Measurements from ENCODE around the gene SGK1.

The SGK1 gene

DNA sequence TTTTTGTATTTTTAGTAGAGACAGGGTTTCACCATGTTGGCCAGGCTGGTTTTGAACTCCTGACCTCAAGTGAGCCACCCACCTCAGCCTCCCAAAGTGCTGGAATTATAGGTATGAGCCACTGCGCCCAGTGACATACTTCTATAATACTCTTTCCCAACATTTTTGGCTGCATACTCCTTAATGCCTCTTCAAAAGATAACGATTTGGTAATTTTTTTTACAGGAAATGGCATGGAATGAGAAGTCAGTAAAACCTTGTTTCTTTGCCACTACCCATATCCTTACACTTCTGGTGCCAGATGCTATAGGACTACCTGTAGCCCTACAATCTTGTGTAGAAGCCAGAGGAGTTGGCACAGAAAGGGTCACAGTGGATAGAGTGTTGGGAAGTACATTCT is 41.4 kb upstream of the SGK1 start:
- Histone ChIP-seq H3K9me3 (ENCODE audit: control insufficient read depth, insufficient read depth, low read depth, low read length) (no peaks in the 10 kb centered on the region), H3K27ac (ENCODE audit: extremely low read depth, low read depth, low read length) (no peak overlapping the region), H3K36me3 (ENCODE audit: control insufficient read depth in 2 of 2, insufficient read depth in 1 of 2, low read length in 2 of 2) (no peaks in the 10 kb centered on the region), H3K4me3 (ENCODE audit: low read depth, low read length) (no peak overlapping the region), H3K4me1 (ENCODE audit: control insufficient read depth, insufficient read depth, low read length) (no peaks in the 10 kb centered on the region)
- TF ChIP-seq GLIS2 (tag by site-specific recombination; IDR thresholded peaks at IDR 0.05) = no peak
- TF ChIP-seq, protein P1, sequence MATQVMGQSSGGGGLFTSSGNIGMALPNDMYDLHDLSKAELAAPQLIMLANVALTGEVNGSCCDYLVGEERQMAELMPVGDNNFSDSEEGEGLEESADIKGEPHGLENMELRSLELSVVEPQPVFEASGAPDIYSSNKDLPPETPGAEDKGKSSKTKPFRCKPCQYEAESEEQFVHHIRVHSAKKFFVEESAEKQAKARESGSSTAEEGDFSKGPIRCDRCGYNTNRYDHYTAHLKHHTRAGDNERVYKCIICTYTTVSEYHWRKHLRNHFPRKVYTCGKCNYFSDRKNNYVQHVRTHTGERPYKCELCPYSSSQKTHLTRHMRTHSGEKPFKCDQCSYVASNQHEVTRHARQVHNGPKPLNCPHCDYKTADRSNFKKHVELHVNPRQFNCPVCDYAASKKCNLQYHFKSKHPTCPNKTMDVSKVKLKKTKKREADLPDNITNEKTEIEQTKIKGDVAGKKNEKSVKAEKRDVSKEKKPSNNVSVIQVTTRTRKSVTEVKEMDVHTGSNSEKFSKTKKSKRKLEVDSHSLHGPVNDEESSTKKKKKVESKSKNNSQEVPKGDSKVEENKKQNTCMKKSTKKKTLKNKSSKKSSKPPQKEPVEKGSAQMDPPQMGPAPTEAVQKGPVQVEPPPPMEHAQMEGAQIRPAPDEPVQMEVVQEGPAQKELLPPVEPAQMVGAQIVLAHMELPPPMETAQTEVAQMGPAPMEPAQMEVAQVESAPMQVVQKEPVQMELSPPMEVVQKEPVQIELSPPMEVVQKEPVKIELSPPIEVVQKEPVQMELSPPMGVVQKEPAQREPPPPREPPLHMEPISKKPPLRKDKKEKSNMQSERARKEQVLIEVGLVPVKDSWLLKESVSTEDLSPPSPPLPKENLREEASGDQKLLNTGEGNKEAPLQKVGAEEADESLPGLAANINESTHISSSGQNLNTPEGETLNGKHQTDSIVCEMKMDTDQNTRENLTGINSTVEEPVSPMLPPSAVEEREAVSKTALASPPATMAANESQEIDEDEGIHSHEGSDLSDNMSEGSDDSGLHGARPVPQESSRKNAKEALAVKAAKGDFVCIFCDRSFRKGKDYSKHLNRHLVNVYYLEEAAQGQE (tag by site-specific recombination; IDR thresholded peaks at IDR 0.05) = no peak
- no peak for TF ChIP-seq MEIS1 (CRISPR knock-in tag; IDR thresholded peaks at IDR 0.05; ENCODE audit: borderline replicate concordance)
- TF ChIP-seq ZNF530 (tag by site-specific recombination; IDR thresholded peaks at IDR 0.05; ENCODE audit: low read depth) = no peak
- no peak for TF ChIP-seq ZNF501 (tag by site-specific recombination; IDR thresholded peaks at IDR 0.05)
- no peak for TF ChIP-seq ZNF624 (tag by site-specific recombination; IDR thresholded peaks at IDR 0.05)
- TF ChIP-seq ZNF37A (tag by site-specific recombination; IDR thresholded peaks at IDR 0.05) = no peak
- TF ChIP-seq ZNF610 (tag by site-specific recombination; IDR thresholded peaks at IDR 0.05; ENCODE audit: borderline replicate concordance) = no peak
- TF ChIP-seq, protein P2, sequence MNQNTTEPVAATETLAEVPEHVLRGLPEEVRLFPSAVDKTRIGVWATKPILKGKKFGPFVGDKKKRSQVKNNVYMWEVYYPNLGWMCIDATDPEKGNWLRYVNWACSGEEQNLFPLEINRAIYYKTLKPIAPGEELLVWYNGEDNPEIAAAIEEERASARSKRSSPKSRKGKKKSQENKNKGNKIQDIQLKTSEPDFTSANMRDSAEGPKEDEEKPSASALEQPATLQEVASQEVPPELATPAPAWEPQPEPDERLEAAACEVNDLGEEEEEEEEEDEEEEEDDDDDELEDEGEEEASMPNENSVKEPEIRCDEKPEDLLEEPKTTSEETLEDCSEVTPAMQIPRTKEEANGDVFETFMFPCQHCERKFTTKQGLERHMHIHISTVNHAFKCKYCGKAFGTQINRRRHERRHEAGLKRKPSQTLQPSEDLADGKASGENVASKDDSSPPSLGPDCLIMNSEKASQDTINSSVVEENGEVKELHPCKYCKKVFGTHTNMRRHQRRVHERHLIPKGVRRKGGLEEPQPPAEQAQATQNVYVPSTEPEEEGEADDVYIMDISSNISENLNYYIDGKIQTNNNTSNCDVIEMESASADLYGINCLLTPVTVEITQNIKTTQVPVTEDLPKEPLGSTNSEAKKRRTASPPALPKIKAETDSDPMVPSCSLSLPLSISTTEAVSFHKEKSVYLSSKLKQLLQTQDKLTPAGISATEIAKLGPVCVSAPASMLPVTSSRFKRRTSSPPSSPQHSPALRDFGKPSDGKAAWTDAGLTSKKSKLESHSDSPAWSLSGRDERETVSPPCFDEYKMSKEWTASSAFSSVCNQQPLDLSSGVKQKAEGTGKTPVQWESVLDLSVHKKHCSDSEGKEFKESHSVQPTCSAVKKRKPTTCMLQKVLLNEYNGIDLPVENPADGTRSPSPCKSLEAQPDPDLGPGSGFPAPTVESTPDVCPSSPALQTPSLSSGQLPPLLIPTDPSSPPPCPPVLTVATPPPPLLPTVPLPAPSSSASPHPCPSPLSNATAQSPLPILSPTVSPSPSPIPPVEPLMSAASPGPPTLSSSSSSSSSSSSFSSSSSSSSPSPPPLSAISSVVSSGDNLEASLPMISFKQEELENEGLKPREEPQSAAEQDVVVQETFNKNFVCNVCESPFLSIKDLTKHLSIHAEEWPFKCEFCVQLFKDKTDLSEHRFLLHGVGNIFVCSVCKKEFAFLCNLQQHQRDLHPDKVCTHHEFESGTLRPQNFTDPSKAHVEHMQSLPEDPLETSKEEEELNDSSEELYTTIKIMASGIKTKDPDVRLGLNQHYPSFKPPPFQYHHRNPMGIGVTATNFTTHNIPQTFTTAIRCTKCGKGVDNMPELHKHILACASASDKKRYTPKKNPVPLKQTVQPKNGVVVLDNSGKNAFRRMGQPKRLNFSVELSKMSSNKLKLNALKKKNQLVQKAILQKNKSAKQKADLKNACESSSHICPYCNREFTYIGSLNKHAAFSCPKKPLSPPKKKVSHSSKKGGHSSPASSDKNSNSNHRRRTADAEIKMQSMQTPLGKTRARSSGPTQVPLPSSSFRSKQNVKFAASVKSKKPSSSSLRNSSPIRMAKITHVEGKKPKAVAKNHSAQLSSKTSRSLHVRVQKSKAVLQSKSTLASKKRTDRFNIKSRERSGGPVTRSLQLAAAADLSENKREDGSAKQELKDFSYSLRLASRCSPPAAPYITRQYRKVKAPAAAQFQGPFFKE (tag by site-specific recombination; IDR thresholded peaks at IDR 0.05; ENCODE audit: borderline replicate concordance) = no peak
- TF ChIP-seq MYNN (tag by site-specific recombination; IDR thresholded peaks at IDR 0.05; ENCODE audit: borderline replicate concordance) = no peak
- no peak for TF ChIP-seq ZNF621 (tag by site-specific recombination; IDR thresholded peaks at IDR 0.05)
- no peak for TF ChIP-seq IKZF3 (tag by site-specific recombination; IDR thresholded peaks at IDR 0.05)
- ChIA-PET CTCF (no interaction called here), POLR2A (no interaction called here)

DNA sequence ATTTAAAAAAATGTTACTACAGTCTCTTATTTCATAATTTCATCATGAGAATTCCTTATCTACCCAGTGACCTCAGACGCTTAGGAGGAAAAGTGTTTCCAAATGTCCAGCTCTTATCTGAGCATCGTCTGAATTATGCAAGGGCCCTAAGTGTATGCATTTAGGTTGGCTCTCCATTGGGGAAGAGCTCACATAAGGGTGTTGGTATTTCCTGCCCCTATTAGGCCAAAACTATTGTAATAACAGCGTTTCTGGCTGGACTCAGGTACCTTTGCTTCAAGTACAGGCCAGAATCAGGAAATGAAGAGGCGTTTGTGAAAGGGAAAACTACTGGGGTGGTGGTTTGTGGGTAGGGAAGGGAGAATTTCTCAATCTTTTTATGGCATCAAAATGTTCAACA is 40.4 kb upstream of the SGK1 start:
- Histone ChIP-seq H3K9me3 (ENCODE audit: control insufficient read depth, insufficient read depth, low read depth, low read length) (no peaks in the 10 kb centered on the region), H3K36me3 (ENCODE audit: control insufficient read depth in 2 of 2, insufficient read depth in 1 of 2, low read length in 2 of 2) (no peaks in the 10 kb centered on the region), H3K27ac (ENCODE audit: extremely low read depth, low read depth, low read length) (no peak overlapping the region), H3K4me1 (ENCODE audit: control insufficient read depth, insufficient read depth, low read length) (no peaks in the 10 kb centered on the region), H3K4me3 (ENCODE audit: low read depth, low read length) (no peak overlapping the region)
- POLR2A ChIA-PET = no interaction called here
- CTCF ChIA-PET = no interaction called here
- TF ChIP-seq, protein P3, sequence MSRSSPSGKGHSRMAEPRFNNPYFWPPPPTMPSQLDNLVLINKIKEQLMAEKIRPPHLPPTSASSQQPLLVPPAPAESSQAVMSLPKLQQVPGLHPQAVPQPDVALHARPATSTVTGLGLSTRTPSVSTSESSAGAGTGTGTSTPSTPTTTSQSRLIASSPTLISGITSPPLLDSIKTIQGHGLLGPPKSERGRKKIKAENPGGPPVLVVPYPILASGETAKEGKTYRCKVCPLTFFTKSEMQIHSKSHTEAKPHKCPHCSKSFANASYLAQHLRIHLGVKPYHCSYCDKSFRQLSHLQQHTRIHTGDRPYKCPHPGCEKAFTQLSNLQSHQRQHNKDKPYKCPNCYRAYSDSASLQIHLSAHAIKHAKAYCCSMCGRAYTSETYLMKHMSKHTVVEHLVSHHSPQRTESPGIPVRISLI (tag by site-specific recombination; IDR thresholded peaks at IDR 0.05) = no peak
- TF ChIP-seq ZNF138 (tag by site-specific recombination; IDR thresholded peaks at IDR 0.05; ENCODE audit: borderline replicate concordance) = no peak
- no peak for TF ChIP-seq ZBTB20 (tag by site-specific recombination; IDR thresholded peaks at IDR 0.05)
- TF ChIP-seq ZNF2 (tag by site-specific recombination; IDR thresholded peaks at IDR 0.05) = no peak
- no peak for TF ChIP-seq ZNF121 (tag by site-specific recombination; IDR thresholded peaks at IDR 0.05)
- no peak for TF ChIP-seq GLIS1 (tag by site-specific recombination; IDR thresholded peaks at IDR 0.05)
- TF ChIP-seq KLF7 (tag by site-specific recombination; IDR thresholded peaks at IDR 0.05; ENCODE audit: borderline replicate concordance) = no peak
- TF ChIP-seq ZNF660 (tag by site-specific recombination; IDR thresholded peaks at IDR 0.05) = no peak
- TF ChIP-seq ZNF223 (tag by site-specific recombination; IDR thresholded peaks at IDR 0.05) = no peak
- no peak for TF ChIP-seq KLF8 (tag by site-specific recombination; IDR thresholded peaks at IDR 0.05)
- no peak for TF ChIP-seq SP2 (tag by site-specific recombination; IDR thresholded peaks at IDR 0.05)
- no peak for TF ChIP-seq ZNF37A (tag by site-specific recombination; IDR thresholded peaks at IDR 0.05)
- no peak for TF ChIP-seq MZF1 (tag by site-specific recombination; IDR thresholded peaks at IDR 0.05; ENCODE audit: borderline replicate concordance)

Measured in HEK293 (cell line).